Liver (tissue), 3 donors: ENCODE data around the gene ROR1.

Experiments used
- CTCF ChIP-seq: fragments of 150-350 bp; IDR thresholded peaks from 2 replicates; pipeline ENCODE4 v1.5.1; 2017; ENCODE audit warnings: improper control_type of control experiment, low read depth, low read length; ENCODE audit not compliant: missing input control
- GABPA ChIP-seq, 2 donors: IDR thresholded peaks in 1 of 2; conservative IDR thresholded peaks in 1 of 2; 2 replicates each; pipeline ENCODE4 v1.6.1; 2016; ENCODE audit warnings: antibody characterized with exemption in 2 of 2, mild to moderate bottlenecking in 1 of 2, moderate library complexity in 1 of 2
- TAF1 ChIP-seq: conservative IDR thresholded peaks from 2 replicates; pipeline ENCODE4 v1.6.1; 2016; ENCODE audit warnings: antibody characterized with exemption, mild to moderate bottlenecking
- donor health status: healthy.
- donor health status: healthy.

- TF ChIP-seq TAF1 (no peak), GABPA (IDR thresholded peaks at IDR 0.05 in 1 of 2, conservative IDR thresholded peaks at IDR 0.05 in 1 of 2) (no peak), CTCF (no peak)
Measured at GRCh38 chr1:63777965-63778880, 4.4 kb downstream of the ROR1 start.
